Colonic mucosa (tissue), 4 donors: ENCODE results near the gene ATAD2B. TPM values are rescaled to one million over a fixed set of nuclear protein-coding genes. Genes with fewer than 3 reads are reported as not detected.

Source experiments
- DNase-seq: peaks from one replicate; pipeline ENCODE4 v3.0.0-alpha.2; 2020
- H3K27ac ChIP-seq: fragments of 200-600 bp; one replicate; pipeline ENCODE4 v1.8.0; 2021
- H3K27me3 ChIP-seq: fragments of 200-600 bp; one replicate; pipeline ENCODE4 v1.8.0; 2021
- H3K36me3 ChIP-seq: fragments of 200-600 bp; one replicate; pipeline ENCODE4 v1.8.0; 2021
- H3K4me1 ChIP-seq: fragments of 200-600 bp; one replicate; pipeline ENCODE4 v1.8.0; 2021; ENCODE audit warnings: mild to moderate bottlenecking
- H3K4me3 ChIP-seq: fragments of 200-600 bp; one replicate; pipeline ENCODE4 v1.8.0; 2021
- H3K9ac ChIP-seq, 2 donors: one replicate each; pipeline ENCODE4 v1.7.0; 2013; ENCODE audit warnings: control low read depth in 2 of 2, low read depth in 2 of 2, low read length in 2 of 2
- H3K9me3 ChIP-seq: fragments of 200-600 bp; one replicate; pipeline ENCODE4 v1.8.0; 2021
- intact Hi-C: fragments of 100-400 bp; cut with DNase I; formaldehyde crosslinking; loops from one replicate; pipeline ENCODE4 v1.14.1; 2022
- total RNA-seq, 2 donors: library from RNA; stranded (reverse); fragmentation: NEBNext Ultra II Directional in 1 of 2; extraction: Animal tissue kit (Norgen Biotek cat#: 25700) in 1 of 2; gene quantifications; one replicate each; pipeline ENCODE4 v1.2.1, GENCODE V29; 2021
- TF ChIP-seq, protein P1 (sequence below): fragments of 200-600 bp; IDR thresholded peaks from one replicate; pipeline ENCODE4 v1.8.0; 2022; ENCODE audit warnings: antibody characterized with exemption, mild to moderate bottlenecking
- donor health status: healthy.
- donor health status: DM: no; HTN: no; CAD: no.
- donor health status: DM: no; HTN: no; CAD: no.

ATAD2B gene
- total RNA-seq, 2 donors from 2014 or later: 19.2 to 21.7 TPM

DNA sequence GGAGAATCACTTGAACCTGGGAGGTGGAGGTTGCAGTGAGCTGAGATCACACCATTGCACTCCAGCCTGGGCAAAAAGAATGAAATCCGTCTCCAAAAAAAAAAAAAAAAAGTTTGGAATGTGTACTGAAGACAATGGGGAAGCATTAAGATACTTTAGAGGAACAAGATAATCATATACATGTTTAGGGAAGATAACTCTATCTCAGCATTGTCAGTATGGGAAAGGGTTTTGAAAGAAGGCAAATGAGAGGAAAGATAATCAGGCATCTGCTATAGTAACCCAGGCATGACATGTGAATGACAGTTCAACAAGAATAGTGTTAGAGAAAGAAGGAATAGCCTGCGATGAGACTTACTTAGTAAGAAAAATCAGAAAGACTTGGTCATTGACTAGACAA, 112.0 kb downstream of the ATAD2B start:
- Histone ChIP-seq H3K4me1 (no peaks in the 10 kb centered on the region), H3K27ac (no peak overlapping the region), H3K9ac (no peak overlapping the region), H3K9me3 (no peaks in the 10 kb centered on the region), H3K36me3 (no peaks in the 10 kb centered on the region), H3K4me3 (no peak overlapping the region), H3K27me3 (no peaks in the 10 kb centered on the region)
- DNase-seq: no peak
- TF ChIP-seq, protein P1, sequence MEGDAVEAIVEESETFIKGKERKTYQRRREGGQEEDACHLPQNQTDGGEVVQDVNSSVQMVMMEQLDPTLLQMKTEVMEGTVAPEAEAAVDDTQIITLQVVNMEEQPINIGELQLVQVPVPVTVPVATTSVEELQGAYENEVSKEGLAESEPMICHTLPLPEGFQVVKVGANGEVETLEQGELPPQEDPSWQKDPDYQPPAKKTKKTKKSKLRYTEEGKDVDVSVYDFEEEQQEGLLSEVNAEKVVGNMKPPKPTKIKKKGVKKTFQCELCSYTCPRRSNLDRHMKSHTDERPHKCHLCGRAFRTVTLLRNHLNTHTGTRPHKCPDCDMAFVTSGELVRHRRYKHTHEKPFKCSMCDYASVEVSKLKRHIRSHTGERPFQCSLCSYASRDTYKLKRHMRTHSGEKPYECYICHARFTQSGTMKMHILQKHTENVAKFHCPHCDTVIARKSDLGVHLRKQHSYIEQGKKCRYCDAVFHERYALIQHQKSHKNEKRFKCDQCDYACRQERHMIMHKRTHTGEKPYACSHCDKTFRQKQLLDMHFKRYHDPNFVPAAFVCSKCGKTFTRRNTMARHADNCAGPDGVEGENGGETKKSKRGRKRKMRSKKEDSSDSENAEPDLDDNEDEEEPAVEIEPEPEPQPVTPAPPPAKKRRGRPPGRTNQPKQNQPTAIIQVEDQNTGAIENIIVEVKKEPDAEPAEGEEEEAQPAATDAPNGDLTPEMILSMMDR: no peak
- intact Hi-C loops: no loop called here

DNA sequence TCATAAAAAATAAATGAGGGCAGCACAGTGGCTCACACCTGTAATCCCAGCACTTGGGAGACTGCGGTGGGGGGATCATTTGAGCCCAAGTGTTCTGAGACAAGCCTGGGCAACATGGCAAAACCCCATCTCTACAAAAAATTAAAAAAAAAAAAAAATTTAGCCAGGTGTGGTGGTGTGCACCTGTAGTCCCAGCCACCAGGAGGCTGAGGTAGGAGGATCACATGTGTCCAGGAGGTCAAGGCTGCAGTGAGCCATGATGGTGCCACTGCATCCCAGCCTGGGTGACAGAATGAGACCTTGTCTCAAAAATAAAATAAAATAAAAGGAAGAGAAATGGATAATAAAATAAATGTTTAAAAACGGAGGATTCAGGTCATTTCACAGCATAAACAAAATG, 113.5 kb downstream of the ATAD2B start:
- no peaks in the 10 kb centered on the region for H3K36me3 ChIP-seq

DNA sequence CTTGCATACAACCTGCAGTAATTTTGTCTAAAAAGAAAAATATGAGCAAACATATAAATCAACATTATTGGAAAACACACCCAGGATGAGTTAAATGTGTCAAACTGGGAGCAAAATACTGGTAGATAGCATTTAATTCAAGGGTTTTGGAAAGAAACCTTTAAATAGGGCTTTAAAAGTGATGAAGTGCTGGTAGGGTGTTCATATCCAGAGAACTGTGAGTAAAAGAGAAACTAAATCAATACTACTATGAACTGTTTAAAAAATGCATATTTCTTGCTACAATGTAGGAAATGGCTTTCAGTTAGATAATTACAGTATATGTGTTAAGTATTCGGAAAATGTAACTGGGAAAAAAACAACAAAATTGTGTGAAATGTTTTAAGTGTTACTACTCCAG, 117.8 kb downstream of the ATAD2B start:
- Histone ChIP-seq H3K4me1 (no peaks in the 10 kb centered on the region), H3K27ac (no peak overlapping the region), H3K36me3 (no peaks in the 10 kb centered on the region), H3K4me3 (no peak overlapping the region), H3K9ac (no peak overlapping the region), H3K27me3 (no peaks in the 10 kb centered on the region), H3K9me3 (no peaks in the 10 kb centered on the region)
- TF ChIP-seq, protein P1: no peak
- intact Hi-C loops: no loop called here
- no peak for DNase-seq

More for the DNA sequence above, 113.5 kb downstream of the ATAD2B start:
- Histone ChIP-seq H3K4me1 (no peaks in the 10 kb centered on the region), H3K9me3 (no peaks in the 10 kb centered on the region), H3K27me3 (no peaks in the 10 kb centered on the region), H3K9ac (no peak overlapping the region), H3K4me3 (no peak overlapping the region), H3K27ac (no peak overlapping the region)
- no peak for DNase-seq
- intact Hi-C loops: no loop called here
- TF ChIP-seq, protein P1: no peak

DNA sequence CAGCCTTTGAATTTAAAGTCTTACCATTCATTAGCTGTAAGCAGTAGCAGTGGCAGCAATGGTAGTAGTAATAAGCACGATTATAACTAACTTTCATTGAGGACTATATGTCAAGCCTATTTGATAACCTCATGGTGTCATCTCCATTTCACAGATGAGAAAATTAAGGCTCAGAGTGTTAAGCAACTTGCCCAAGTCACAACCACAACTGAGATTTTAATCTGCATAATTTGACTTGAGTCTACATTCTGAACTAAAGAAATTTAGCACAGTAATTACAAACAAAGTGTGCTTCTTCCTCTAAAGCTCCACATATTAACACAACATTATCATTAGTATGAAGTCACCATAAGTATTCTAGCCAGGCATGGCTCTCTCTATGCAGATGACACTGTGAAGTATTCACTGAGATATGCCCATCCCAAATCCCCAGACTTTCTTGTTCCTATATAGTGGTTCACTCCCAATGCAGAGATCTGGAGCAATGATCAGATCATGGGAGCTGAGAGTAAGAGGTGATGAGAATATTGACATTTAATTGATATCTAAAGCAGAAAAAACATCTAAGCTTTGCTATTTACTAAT, 120.2 kb downstream of the ATAD2B start:
- intact Hi-C loops: no loop called here
- H3K27me3 ChIP-seq: no peaks in the 10 kb centered on the region
- no peak overlapping the region for H3K9ac ChIP-seq
- TF ChIP-seq, protein P1: no peak
- H3K9me3 ChIP-seq: no peaks in the 10 kb centered on the region
- H3K36me3 ChIP-seq: no peaks in the 10 kb centered on the region
- no peak for DNase-seq
- no peaks in the 10 kb centered on the region for H3K4me1 ChIP-seq
- no peak overlapping the region for H3K4me3 ChIP-seq
- no peak overlapping the region for H3K27ac ChIP-seq

DNA sequence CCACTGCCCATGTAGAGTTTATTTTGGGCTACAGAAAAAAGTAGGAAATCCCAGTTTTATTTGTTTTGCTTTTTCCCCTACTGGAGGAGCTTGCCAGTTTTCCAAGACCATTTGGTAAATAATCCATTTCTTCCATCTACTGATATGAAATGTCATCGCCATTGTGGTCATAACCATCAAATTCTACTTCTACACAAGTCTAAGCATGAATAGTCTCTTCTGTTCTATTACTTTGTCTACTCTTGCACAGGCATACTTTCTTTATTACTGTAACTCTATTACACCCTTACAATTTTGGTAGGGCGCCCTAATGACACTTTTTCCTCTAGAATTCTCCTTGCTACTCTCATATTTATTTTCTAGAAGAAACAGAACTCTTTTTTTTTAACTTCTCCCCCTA, 120.7 kb downstream of the ATAD2B start:
- intact Hi-C loops: no loop called here
- no peak for DNase-seq
- H3K9me3 ChIP-seq: no peaks in the 10 kb centered on the region
- H3K36me3 ChIP-seq: no peaks in the 10 kb centered on the region
- H3K4me3 ChIP-seq: no peak overlapping the region
- H3K4me1 ChIP-seq: no peaks in the 10 kb centered on the region
- no peak overlapping the region for H3K27ac ChIP-seq
- TF ChIP-seq, protein P1: no peak
- no peaks in the 10 kb centered on the region for H3K27me3 ChIP-seq
- H3K9ac ChIP-seq: no peak overlapping the region
